Thyroid gland (tissue), 4 donors: ENCODE results near the gene CRY2. TPM values are rescaled to one million over a fixed set of nuclear protein-coding genes. Genes with fewer than 3 reads are reported as not detected.

Source experiments
- DNase-seq, 2 donors: peaks; one replicate each; pipeline ENCODE4 v3.0.0-alpha.2; 2019
- H3K27ac ChIP-seq, 3 donors: fragments of 200-600 bp; sonication (generic); 1 replicate in 2 of 3; 2 replicates in 1 of 3; pipeline ENCODE4 v1.5.1; 2016 to 2019; ENCODE audit warnings: mild to moderate bottlenecking in 1 of 3, moderate library complexity in 1 of 3
- H3K27me3 ChIP-seq: fragments of 200-600 bp; sonication (generic); one replicate; pipeline ENCODE4 v1.5.1; 2019
- H3K36me3 ChIP-seq, 2 donors: fragments of 200-600 bp; sonication (generic); one replicate each; pipeline ENCODE4 v1.5.1; 2016 to 2019
- H3K4me1 ChIP-seq, 2 donors: fragments of 200-600 bp; sonication (generic); one replicate each; pipeline ENCODE4 v1.5.1; 2017 to 2019
- H3K4me3 ChIP-seq, 3 donors: fragments of 200-600 bp; sonication (generic); replicated peaks in 1 of 3; 1 replicate in 2 of 3; 2 replicates in 1 of 3; pipeline ENCODE4 v1.5.1; 2016; ENCODE audit warnings: mild to moderate bottlenecking in 1 of 3
- H3K9me3 ChIP-seq: fragments of 200-600 bp; sonication (generic); one replicate; pipeline ENCODE4 v1.5.1; 2017
- POLR2A ChIP-seq, 2 donors: fragments of 450-650 bp; IDR thresholded peaks; one replicate each; pipeline ENCODE4 v1.6.1; 2017; ENCODE audit warnings: antibody characterized with exemption in 2 of 2, mild to moderate bottlenecking in 2 of 2, moderate library complexity in 1 of 2
- WGBS, 2 donors: methylation state at CpG; one replicate each; pipeline ENCODE4 v1.1.5; 2017; 5-methylcytosine and 5-hydroxymethylcytosine counted together
- intact Hi-C: fragments of 100-400 bp; cut with DNase I; formaldehyde crosslinking; loops from one replicate; pipeline ENCODE4 v1.15.1; 2023
- total RNA-seq, 4 donors: library from RNA; depleted of rRNA; stranded (reverse); fragments of >200 nt; gene quantifications; one replicate each; pipeline ENCODE4 v1.2.3, GENCODE V29; 2016
- TF ChIP-seq, protein P1 (sequence below), 6 experiments: fragments of 200-600 bp in 3 of 6; fragments of 450-650 bp in 3 of 6; sonication (generic) in 3 of 6; IDR thresholded peaks; one replicate each; pipeline ENCODE4 v1.5.1; 2016 to 2019; ENCODE audit warnings: antibody characterized with exemption in 6 of 6, mild to moderate bottlenecking in 2 of 6, inconsistent platforms in 1 of 6, moderate library complexity in 1 of 6

Gene CRY2
- total RNA-seq, 4 donors from 2014 or later = 49.5 to 117 (median 57.8) TPM

GRCh38 chr11:45921561-45922424 lies 74.5 kb downstream of the CRY2 start:
- WGBS, 2 donors = 15 to 22% methylated on average over 23 to 27 of the region's 54 CpGs
- H3K9me3 ChIP-seq = no peaks in the 10 kb centered on the region
- H3K36me3 ChIP-seq = no peaks in the 10 kb centered on the region
- H3K4me3 ChIP-seq = peak overlapping the region in 2 of 3 donors; percentile 57 to 59
- peak overlapping the region; percentile 96 to 97 (median 97) for H3K27ac ChIP-seq
- H3K4me1 ChIP-seq = peaks cover 29 to 42% of the 10 kb centered on the region in 2 donors
- H3K27me3 ChIP-seq = no peaks in the 10 kb centered on the region
- intact Hi-C loops = no loop called here
- DNase-seq = peak; percentile 93 to 94
- peak; percentile 19 to 62 for TF ChIP-seq POLR2A (IDR thresholded peaks at IDR 0.05)
- TF ChIP-seq, protein P1, sequence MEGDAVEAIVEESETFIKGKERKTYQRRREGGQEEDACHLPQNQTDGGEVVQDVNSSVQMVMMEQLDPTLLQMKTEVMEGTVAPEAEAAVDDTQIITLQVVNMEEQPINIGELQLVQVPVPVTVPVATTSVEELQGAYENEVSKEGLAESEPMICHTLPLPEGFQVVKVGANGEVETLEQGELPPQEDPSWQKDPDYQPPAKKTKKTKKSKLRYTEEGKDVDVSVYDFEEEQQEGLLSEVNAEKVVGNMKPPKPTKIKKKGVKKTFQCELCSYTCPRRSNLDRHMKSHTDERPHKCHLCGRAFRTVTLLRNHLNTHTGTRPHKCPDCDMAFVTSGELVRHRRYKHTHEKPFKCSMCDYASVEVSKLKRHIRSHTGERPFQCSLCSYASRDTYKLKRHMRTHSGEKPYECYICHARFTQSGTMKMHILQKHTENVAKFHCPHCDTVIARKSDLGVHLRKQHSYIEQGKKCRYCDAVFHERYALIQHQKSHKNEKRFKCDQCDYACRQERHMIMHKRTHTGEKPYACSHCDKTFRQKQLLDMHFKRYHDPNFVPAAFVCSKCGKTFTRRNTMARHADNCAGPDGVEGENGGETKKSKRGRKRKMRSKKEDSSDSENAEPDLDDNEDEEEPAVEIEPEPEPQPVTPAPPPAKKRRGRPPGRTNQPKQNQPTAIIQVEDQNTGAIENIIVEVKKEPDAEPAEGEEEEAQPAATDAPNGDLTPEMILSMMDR (IDR thresholded peaks at IDR 0.05) = no peak

- H3K27me3 ChIP-seq = no peaks in the 10 kb centered on the region
- TF ChIP-seq, protein P1 (IDR thresholded peaks at IDR 0.05) = no peak
- TF ChIP-seq POLR2A (IDR thresholded peaks at IDR 0.05) = no peak
- H3K36me3 ChIP-seq = no peaks in the 10 kb centered on the region
- peak; percentile 84 to 86 for DNase-seq
- H3K4me3 ChIP-seq = peak within 1 kb of the TSS in 2 of 3 donors; percentile 57 to 59
- peak within 1 kb of the TSS; percentile 96 to 97 (median 97) for H3K27ac ChIP-seq
- H3K4me1 ChIP-seq = peaks cover 21 to 37% of the 10 kb centered on the region in 2 donors
- H3K9me3 ChIP-seq = no peaks in the 10 kb centered on the region
- 1% methylated on average over 23 of the region's 73 CpGs; no CpG with 5 or more reads in 1 of the 2 donors for WGBS, 2 donors
- intact Hi-C loops = no loop called here
Measured at GRCh38 chr11:45922425-45923082, 75.3 kb downstream of the CRY2 start, which contains the start of gene LARGE2. TSS of gene LARGE2 (plus strand) at chr11:45922656. CDS start at chr11:45922883, 227 bp downstream.

GRCh38 chr11:45924036-45924915 lies 77.0 kb downstream of the CRY2 start:
- TF ChIP-seq, protein P1 (IDR thresholded peaks at IDR 0.05) = no peak
- TF ChIP-seq POLR2A (IDR thresholded peaks at IDR 0.05) = no peak
- no peak overlapping the region for H3K4me3 ChIP-seq
- intact Hi-C loops = no loop called here

GRCh38 chr11:45924927-45925326 lies 77.7 kb downstream of the CRY2 start:
- WGBS, 2 donors = 93 to 94% methylated on average over 6 of the region's 6 CpGs
- H3K27me3 ChIP-seq = no peaks in the 10 kb centered on the region
- H3K4me3 ChIP-seq = no peak overlapping the region
- no peaks in the 10 kb centered on the region for H3K9me3 ChIP-seq
- no peak for TF ChIP-seq POLR2A (IDR thresholded peaks at IDR 0.05)
- TF ChIP-seq, protein P1 (IDR thresholded peaks at IDR 0.05) = no peak
- no peaks in the 10 kb centered on the region for H3K36me3 ChIP-seq
- peaks cover 18 to 38% of the 10 kb centered on the region in 2 donors for H3K4me1 ChIP-seq
- no peak for DNase-seq
- no peak overlapping the region for H3K27ac ChIP-seq
- intact Hi-C loops = no loop called here

More at GRCh38 chr11:45924036-45924915, 77.0 kb downstream of the CRY2 start:
- Histone ChIP-seq H3K36me3 (no peaks in the 10 kb centered on the region), H3K27ac (no peak overlapping the region), H3K27me3 (no peaks in the 10 kb centered on the region), H3K9me3 (no peaks in the 10 kb centered on the region), H3K4me1 (peaks cover 19 to 37% of the 10 kb centered on the region in 2 donors)
- DNase-seq = peak; percentile 19 to 21
- WGBS, 2 donors = 76 to 83% methylated on average over 21 to 22 of the region's 22 CpGs
